ENCODE measurements around the gene PDE4D.

- TF ChIP-seq POLR2A (IDR thresholded peaks at IDR 0.05) (no peak), CTCF (IDR thresholded peaks at IDR 0.05) (no peak)
Measured at GRCh38 chr5:59553992-59554391, 339.5 kb downstream of the PDE4D start.

Measured in heart left ventricle (tissue), 13 donors.